Astrocyte of the hippocampus (primary cell): ENCODE results near the gene CNTN5.

ENCODE experiments used
- DNase-seq: peaks from one replicate; pipeline ENCODE4 v3.0.0; 2011; ENCODE audit warnings: low read depth, low spot score

The CNTN5 gene

DNA sequence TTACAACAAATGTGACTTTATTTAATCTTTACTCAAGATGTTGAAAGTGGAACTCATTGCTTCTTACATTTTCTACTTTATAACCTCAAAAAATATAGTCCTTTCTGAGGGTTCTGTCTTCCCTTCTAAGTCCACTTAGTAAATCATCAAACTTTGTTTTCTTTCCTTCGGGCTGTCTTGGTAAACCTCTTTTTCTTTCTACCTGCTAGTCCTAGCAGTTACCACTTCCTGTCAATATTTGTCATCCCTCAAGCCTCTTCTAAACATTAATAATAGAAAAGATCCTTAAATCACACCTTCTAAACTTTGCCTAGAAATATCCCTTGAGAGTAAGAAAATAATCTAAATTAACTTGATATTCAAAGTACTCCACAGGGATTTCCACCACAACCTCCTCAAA is 580.4 kb downstream of the CNTN5 start:
- no peak for DNase-seq

DNA sequence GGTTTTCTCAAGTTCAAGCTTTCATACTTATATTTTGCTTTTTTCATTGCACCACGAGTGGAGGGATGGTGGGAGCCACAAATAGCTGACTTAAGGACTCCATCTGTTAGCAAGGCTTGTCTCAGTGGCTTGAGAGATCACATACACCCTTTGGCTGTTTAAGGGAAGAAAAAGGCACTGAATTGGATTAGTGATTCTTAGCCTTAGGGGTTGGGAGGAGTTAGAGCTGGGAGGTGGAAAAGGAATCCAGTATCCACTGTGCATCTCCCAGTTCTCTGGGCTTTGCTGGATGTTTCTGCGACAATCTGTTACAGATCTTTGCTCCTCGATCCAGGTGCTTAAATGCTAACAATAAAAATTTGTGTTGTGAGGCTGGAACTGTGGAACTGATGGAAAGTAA is 593.6 kb downstream of the CNTN5 start:
- no peak for DNase-seq

DNA sequence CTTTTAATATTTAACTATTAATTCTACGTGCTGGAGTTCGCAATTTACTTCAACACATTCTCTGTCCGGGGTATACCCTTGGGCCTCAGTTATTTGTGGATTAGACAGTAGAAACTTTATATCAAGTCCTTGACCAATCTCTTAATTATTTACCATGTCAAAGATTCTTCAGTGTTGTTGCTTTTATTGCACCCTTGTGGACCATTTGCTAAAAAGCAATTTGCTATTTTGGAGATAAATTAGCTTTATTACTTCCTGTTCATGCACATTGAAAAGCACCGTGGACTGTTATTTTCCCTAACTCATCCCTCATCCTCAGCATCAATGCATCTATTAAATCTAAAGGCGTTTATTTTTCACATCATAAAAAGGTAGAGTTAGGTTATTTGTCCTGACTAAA is 609.9 kb downstream of the CNTN5 start:
- DNase-seq = no peak

DNA sequence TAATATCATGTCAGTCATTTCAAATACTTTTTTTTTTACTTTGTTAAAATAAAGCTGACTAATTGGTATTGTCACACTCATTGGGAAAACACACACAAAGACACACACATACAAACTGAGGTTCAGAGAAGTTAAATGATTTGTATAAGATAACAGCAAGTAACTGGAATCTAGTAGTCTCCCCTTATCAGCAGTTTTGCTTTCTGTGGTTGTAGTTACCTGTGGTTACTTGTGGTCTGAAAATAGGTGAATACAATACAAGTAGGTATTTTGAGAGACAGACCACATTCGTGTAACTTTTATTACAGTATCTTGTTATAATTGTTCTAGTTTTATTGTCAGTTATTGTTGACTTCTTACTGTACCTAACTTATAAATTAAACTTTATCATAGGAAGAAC is 610.9 kb downstream of the CNTN5 start:
- no peak for DNase-seq

DNA sequence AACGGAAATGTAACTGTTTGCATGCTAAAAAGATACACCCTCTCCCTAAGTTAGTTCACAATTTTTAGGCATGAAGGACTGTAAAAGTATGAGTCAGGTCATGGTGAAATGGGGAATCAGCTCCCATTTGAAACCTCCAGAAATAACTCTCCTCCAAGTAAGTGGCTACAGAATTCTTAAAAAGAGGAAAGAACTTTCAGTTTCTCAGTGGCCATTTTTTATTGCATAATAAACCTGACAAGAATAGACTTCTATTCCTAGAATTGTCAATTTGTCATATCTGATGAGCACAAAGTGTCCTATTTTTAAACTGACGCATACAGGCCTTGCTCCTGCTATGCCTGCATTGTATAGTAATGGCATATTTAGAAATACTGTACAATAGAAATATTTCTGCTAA is 612.2 kb downstream of the CNTN5 start:
- DNase-seq = no peak

DNA sequence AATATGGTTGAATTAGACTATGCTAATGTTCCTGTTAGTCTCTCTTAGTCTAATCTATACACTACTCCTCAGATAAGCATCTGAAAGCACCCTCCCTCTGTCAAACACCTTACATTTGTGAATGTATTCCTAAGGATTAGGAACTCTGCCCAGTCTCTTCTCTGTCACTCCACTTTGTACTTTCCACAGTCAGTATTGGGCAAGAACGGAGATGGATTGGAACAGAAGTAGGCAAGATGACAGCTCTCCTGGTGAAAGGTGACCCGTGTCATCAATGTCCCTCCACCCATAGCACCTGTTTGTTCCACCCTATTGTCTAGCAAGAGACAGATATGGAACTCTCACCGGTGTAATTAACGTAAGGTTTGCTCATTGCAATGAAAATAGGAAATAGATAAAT is 613.8 kb downstream of the CNTN5 start:
- no peak for DNase-seq

DNA sequence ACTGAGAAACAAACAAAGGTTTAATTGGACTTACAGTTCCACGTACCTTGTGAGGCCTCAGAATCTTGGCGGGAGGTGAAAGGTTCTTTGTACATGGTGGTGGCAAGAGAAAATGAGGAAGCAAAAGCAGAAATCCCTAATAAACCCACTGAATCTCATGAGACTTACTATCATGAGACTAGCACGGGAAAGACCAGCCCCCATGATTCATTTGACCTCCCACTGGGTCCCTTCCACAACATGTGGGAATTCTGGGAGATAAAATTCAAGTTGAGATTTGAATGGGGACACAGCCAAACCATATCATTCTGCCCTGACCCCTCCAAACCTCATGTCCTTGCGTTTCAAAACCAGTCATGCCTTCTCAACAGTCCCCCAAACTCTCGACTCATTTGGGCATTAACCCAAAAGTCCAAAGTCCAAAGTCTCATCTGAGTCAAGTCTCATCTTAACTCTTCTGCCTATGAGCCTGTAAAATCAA is 617.4 kb downstream of the CNTN5 start:
- no peak for DNase-seq

DNA sequence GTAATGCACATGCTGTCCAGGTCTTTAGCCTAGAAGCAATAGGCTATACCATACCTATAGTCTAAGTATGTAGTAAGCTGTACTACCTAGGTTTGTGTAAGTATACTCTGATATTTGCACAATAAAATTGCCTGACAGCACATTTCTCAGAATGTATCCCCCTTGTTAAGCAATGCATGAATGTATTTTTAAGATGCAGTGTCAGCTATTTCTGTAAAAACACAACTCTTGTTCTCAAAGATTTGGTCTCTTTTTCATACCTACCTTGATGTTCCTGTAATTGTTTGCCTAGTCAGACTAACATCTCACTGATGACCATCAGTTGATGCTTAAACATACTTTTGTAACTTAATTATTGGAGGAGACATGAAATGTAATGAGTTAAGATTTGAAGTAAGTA is 619.9 kb downstream of the CNTN5 start:
- no peak for DNase-seq

DNA sequence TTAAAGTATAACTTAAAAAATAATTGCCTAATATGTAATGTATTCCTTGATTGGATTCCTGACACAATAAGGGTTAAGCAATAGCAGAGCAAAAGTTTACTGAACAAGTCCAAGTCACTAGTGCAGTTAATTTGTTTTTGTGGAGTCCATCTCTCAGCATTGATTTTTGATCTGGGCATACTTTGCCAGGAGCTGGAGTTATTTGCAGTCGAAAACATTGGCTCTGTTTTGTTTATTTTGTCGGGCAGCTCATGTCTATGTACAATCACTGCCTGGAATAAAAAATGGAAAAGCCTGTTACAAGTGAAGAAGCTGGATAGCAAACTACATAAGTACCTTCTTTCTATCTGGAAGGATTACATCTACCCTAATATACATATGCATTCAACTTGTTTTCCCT is 625.2 kb downstream of the CNTN5 start:
- no peak for DNase-seq

DNA sequence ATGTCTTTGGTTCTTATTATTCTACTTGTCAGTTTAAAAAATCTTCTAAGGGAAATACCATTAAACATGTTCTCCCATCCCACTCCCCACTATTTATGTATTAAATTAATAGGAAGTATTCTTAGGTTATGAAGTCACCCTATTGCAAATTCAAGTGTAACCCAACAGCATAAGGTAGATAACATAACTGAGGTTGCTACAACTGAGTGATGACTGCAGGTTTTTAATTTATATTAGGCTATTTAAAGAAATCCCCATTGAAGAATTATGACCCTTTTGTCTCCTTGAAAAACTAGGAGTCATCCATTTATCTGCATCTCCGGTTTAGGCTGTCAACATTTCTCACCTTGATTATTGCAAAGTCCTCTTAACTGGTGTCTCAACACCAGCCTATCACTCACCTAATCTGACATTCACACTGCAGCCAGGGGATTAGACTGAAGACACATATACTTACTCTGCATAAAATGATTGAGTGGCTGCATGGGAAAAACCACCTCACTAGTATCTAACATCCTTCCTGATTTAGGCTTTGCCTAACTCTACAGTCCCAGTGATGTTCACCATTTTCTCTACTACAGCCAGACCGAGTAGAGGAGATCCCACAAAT is 649.4 kb downstream of the CNTN5 start:
- no peak for DNase-seq

DNA sequence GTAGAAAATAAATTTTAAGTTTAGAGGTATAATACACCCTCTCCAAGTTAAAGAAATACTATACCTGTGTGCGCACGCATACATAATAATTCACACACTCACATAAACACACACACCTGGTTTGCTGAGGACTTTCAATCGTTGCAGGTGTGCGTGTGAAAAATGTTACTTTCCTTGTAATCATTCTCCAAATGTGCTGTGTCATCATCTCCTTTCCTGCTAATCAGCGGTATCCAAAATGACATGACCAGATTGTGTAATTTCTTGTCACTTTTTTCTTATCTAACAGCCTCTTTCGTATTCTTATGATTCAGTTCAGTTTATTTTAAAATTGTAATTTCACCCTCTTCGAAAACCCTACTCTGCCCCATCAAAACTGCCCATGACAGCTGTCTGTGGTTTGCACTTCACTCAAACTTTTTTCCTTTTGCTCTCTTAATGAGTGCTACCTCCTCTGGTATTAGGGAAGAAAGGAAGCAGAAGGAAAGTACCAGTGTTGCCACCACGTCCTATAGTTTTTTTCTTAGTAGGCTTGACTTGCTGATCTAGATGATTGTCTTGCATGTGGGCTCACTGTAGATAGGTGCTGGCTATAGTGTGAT is 651.2 kb downstream of the CNTN5 start:
- no peak for DNase-seq

DNA sequence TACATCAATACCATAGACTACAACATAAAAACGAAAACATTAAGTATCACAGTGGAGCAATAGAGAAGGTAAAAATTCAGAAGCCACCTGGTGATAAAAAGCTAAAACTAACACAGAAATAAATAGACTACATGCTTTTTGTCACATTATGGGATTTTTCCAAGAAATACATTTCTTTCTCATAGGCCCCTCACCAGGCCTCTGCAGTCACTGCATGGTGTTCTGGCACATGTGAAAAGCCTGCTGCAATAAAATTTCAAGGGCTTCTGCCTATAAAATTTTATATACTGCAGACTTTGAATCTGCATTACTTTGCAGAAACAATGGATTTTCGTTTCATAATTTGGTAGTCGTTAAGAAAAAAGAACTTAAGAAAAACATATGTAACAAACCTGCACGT is 655.5 kb downstream of the CNTN5 start:
- DNase-seq = no peak

DNA sequence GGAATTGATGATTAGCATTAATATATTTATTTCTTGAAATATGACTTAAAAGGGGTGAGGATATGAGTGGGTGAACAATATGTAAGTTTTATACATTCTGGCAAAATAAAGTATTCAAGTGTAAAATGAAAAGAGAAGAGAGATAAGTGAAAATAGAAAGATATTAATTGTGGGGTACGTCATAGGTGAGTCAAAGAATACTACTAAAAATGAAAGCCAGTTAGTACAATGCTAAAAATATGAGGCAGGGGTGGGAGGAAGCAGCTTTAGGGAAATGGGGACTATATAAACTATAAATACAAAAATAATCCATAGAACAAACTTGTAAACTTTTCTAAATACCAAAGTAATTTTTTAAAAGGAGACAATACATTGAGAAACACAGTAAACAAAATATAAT is 661.4 kb downstream of the CNTN5 start:
- no peak for DNase-seq

DNA sequence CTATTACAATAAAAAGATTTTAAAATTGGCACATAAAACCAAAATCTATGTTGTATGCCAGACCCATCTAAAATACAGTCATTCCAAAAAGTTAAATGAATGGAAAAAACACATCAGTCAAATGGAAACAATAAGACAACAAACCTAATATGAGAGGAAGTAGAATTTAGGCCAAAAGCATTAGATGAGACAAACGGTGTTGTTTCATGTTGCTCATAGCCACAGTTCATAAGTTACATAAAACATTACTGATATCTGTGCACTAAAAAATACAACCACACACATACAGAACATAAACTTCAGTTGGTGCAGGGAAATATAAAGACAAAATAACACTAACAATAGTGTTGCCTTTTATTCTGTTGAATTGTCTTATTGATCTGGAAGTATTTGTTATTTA is 661.9 kb downstream of the CNTN5 start:
- DNase-seq = no peak

DNA sequence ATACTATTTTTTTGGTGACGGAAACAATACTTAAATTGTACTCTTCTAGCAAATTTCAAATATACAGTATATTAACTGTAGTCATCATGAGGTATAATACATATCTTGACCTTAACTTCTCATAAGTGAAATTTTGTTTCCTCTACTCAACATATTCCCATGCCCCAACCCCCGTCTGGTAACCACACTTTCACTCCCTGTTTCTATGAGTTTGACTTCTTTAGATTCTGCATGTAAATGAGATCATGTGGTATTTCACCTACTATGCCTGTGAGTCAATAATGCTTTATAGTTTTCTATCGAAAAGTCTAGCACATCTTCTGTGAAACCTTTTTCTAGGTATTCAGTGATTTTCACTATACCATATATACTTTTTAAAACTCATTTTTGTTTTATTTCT is 663.2 kb downstream of the CNTN5 start:
- no peak for DNase-seq

DNA sequence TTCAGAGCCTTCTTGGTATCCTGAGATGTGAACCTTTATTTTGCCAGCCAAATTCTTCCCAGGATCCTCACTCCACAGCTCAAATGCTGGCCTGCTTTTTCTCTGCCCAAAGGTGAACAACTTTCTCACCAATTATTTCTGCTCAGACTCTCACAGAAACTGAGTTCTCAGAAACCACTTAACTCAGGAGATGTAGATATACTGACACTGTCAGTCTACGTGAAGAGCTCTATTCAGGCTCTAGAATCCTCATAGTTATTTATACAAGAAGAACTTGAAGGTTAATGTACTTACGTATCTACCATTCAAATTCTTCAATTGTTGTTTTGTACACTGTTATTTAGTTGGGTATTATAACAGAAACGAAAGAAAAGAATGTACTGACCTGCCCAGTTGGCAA is 666.1 kb downstream of the CNTN5 start:
- DNase-seq = no peak

DNA sequence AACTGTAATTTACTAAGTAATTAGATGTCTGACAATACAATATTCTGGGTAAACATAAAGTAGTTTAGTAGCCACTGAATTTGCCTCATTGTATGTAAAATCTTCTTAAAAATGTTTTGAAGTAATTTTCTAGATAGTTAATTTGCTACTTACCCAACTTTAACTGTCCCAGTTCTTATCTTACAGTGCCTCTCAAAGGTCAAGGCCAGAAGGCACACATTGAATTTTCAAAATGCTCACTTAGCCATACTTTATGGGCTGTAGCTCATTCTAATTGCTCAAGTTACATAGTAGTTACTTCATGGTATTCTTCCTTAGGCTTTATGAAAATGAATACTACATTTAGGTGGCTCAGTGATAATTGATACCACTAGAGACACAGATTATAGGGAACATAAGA is 666.6 kb downstream of the CNTN5 start:
- no peak for DNase-seq

DNA sequence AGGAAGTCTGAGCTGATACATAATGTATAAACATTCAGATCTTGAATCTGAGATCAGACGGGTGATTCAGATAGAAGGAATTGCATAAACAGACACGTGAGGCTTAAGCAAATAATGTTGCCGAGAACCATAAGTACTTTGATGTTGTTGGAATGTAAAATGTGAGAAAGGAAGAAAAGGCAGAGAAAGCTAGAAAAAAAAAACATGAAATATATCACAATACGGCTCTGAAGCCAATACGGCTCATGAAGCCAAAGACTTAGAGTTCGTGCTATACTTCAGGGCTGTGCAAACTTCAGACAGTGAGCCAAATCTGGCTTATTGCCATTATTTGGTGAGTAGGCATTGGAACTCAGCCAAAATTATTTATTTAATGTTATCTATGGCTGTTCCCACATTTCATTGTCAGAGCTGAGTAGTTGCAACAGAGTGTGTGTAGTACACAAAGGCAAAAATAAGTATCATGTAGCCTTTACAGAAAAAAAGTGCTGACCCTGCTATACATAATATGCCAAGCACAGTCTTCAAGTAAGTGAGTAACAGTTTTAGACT is 673.3 kb downstream of the CNTN5 start:
- peak; percentile 62 for DNase-seq

DNA sequence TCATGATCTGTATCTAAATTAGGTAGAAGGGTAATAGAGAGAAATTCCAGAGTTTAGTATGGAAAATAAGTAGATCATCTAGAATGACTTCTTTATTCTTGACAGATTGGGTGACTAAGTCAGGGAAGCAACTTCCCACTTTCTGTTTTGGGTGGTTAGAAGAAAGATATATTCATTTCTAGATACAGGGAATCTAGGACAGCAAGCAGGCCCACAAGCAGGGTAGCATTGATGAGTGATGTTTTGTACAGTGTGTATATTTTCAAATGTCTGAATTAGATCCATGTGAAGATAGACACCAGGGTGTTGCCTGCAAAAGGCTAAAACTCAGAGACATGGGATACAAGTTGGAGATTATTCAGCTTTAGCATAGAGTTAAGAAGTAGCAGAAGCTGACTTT is 674.4 kb downstream of the CNTN5 start:
- DNase-seq = no peak

DNA sequence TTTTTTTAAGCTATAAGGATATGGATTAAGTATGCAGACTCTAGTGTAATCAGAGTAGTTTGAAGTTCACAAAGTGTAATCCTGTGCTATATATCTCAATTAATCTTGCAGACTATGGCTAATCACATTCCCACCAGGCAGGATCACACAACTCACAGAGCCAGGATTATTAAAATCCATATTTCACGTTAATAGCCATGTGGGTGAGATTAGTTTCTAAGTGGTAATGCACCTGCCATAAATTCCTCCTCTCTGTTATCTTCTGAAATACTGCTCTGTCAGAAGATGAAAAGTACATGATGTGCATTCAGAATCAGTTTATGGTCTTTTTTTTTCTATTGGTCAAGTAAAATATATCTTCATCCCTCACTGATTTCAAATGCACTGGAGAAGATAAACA is 686.1 kb downstream of the CNTN5 start:
- DNase-seq = no peak

DNA sequence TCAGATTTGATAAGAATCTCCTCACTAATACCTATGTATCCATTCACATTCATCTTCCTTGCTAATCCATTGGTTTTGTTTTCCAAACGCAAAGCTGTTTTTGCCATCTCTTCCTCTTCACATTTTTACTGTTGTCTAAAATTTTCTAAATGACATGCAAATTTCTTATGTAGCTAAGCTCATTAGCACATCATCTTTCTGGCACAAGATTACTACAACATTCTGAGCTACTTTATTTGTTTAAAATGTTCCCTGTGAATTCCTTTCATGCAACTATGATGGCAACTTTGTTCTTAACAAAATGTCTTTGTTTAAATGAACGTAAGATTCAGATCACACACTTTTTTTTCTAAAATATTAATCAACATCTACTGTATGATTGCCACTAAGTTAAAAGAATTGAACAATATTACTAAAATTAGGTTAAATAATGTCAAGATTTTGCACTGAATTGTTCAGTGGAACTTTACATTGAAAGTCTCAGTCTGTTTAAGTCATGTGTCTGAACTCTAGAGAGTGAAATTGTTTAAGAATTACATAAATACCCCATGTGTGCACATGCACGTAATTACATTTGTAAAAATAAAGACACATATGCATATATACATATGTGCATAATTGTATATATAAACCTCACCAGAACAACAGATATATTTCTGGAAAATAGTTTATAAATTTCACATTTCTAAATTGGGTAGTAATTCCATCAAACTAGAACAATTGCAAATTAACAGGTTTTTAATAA is 688.4 kb downstream of the CNTN5 start:
- no peak for DNase-seq

DNA sequence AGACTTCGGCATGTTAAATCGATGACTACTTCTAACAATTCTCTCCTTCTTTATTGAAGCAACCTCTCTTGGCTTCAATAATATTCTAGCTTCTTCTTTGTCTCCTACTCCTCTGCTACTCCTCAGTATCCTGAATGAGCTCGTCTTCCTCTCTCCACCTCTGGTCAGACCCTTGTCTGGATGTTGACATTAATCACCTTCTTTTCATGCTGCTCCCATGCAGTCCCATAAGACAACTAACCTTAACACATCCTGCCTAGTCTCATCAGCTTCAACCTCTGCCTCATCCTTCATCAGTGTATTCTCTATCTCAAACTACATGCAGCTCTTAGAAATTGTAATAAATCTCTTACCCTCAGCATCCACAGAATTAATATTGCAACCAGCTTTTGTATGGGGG is 695.6 kb downstream of the CNTN5 start:
- no peak for DNase-seq

DNA sequence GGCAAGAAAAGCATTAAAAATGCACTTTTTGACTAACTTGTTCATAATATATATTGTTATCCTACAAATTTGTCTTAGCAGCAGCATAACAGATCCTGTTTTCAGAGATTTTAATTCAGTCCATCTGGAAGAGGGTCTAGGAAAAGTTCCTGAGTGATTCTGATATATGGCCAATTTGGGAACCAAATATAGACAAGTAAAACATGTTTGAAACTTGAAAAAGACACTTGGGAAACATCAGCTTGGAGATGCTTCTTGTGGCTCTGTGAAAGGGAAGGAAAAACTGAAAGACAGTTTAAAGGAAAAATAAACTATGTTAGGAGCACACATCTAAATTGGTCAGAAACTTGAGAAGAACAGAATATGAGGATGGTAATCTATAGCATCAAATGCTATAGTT is 697.5 kb downstream of the CNTN5 start:
- DNase-seq = no peak
